Smooth muscle cell (in vitro differentiated cells): ENCODE measurements around the gene GALNT9. TPM values are rescaled to one million over a fixed set of nuclear protein-coding genes. Genes with fewer than 3 reads are reported as not detected.

Source experiments
- DNase-seq: peaks from one replicate; lab custom pipeline; 2025; ENCODE audit not compliant: unreplicated experiment; lab: John Stamatoyannopoulos, UW
- H2AFZ ChIP-seq: fragments of 200-600 bp; sonication (generic); 2 replicates; pipeline ENCODE4 v1.6.0; 2016; ENCODE audit warnings: antibody characterized with exemption, low read depth, mild to moderate bottlenecking
- H3F3A ChIP-seq: fragments of 200-600 bp; sonication (generic); 2 replicates; pipeline ENCODE4 v1.6.0; 2017; ENCODE audit warnings: antibody characterized with exemption, low read depth
- H3K27ac ChIP-seq: fragments of 200-600 bp; sonication (generic); 2 replicates; pipeline ENCODE4 v1.5.1; 2016; ENCODE audit warnings: low read depth, mild to moderate bottlenecking
- H3K27me3 ChIP-seq: fragments of 200-600 bp; sonication (generic); 2 replicates; pipeline ENCODE4 v1.6.1; 2016; ENCODE audit warnings: low read depth, mild to moderate bottlenecking
- H3K36me3 ChIP-seq: fragments of 200-600 bp; sonication (generic); 2 replicates; pipeline ENCODE4 v1.5.1; 2016; ENCODE audit warnings: low read depth
- H3K4me1 ChIP-seq: fragments of 200-600 bp; sonication (generic); 2 replicates; pipeline ENCODE4 v1.5.1; 2016; ENCODE audit warnings: low read depth
- H3K4me2 ChIP-seq: fragments of 200-600 bp; sonication (generic); 2 replicates; pipeline ENCODE4 v1.6.0; 2016; ENCODE audit warnings: mild to moderate bottlenecking
- H3K4me3 ChIP-seq: fragments of 200-600 bp; sonication (generic); 2 replicates; pipeline ENCODE4 v1.5.1; 2016; ENCODE audit warnings: mild to moderate bottlenecking
- H3K79me2 ChIP-seq: fragments of 200-600 bp; sonication (generic); 2 replicates; pipeline ENCODE4 v1.6.0; 2016; ENCODE audit warnings: low read depth, mild to moderate bottlenecking
- H3K9ac ChIP-seq: fragments of 200-600 bp; sonication (generic); 2 replicates; pipeline ENCODE4 v1.6.0; 2016; ENCODE audit warnings: low read depth
- H3K9me3 ChIP-seq: fragments of 200-600 bp; sonication (generic); replicated peaks from 2 replicates; pipeline ENCODE4 v1.5.1; 2016; ENCODE audit warnings: low read depth
- H4K20me1 ChIP-seq: fragments of 200-600 bp; sonication (generic); 2 replicates; pipeline ENCODE4 v1.6.0; 2016; ENCODE audit warnings: low read depth
- CTCF ChIP-seq: fragments of 200-600 bp; sonication (generic); IDR thresholded peaks from 2 replicates; pipeline ENCODE4 v1.5.1; 2017; ENCODE audit warnings: borderline replicate concordance, mild to moderate bottlenecking, antibody characterized with exemption; ENCODE audit not compliant: insufficient read depth, poor library complexity, severe bottlenecking
- WGBS: methylation state at CpG from one replicate; pipeline ENCODE4 v1.1.7; 2016; ENCODE audit warnings: low lambda C conversion rate; 5-methylcytosine and 5-hydroxymethylcytosine counted together
- polyA plus RNA-seq: library from polyadenylated mRNA; unstranded; fragments of >200 nt; fragmentation: Nextera tagmentation; extraction: Ambion mirVana; gene quantifications from 2 replicates; pipeline ENCODE4 v1.2.1, GENCODE V29; 2016
- total RNA-seq: library from RNA; depleted of rRNA; stranded (reverse); fragments of >200 nt; gene quantifications from 2 replicates; pipeline ENCODE4 v1.2.3, GENCODE V29; 2014

GALNT9 gene
- total and polyA plus RNA-seq, 2 experiments from 2014 or later: 1.1 TPM; not detected in 1

- no peak overlapping the region for H3K4me2 ChIP-seq
- 74% methylated on average over 11 of the region's 12 CpGs for WGBS
- H3F3A ChIP-seq: no peaks in the 10 kb centered on the region
- peaks cover 6% of the 10 kb centered on the region for H3K27me3 ChIP-seq
- H3K4me1 ChIP-seq: no peaks in the 10 kb centered on the region
- TF ChIP-seq CTCF: no peak
- DNase-seq: no peak
- no peaks in the 10 kb centered on the region for H4K20me1 ChIP-seq
- no peaks in the 10 kb centered on the region for H3K79me2 ChIP-seq
- H3K9me3 ChIP-seq: no peaks in the 10 kb centered on the region
- H2AFZ ChIP-seq: no peak overlapping the region
- no peak overlapping the region for H3K9ac ChIP-seq
- H3K36me3 ChIP-seq: no peaks in the 10 kb centered on the region
- no peak overlapping the region for H3K27ac ChIP-seq
- H3K4me3 ChIP-seq: no peak overlapping the region
Measured at GRCh38 chr12:132280406-132280805, 49.0 kb downstream of the GALNT9 start.

DNA sequence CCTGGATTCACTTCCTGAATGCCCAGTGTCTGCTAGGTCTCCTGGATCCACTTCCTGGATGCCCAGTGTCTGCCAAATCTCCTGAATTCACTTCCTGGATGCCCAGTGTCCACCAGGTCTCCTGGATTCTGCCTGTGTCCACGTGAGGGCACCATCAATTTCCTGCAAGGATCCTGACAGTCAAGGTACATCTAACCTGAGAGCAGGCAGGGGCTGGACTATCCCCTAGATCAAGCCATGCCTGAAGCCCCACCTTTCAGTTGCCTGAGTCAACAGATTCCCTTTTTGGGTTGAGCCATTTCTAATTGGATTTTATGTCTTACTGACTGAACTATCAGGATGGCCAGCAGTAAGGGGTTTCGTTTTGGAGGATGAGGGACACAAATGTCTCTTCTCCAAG lies 49.5 kb downstream of the GALNT9 start:
- 82% methylated on average over 2 of the region's 2 CpGs for WGBS
- TF ChIP-seq CTCF: no peak

DNA sequence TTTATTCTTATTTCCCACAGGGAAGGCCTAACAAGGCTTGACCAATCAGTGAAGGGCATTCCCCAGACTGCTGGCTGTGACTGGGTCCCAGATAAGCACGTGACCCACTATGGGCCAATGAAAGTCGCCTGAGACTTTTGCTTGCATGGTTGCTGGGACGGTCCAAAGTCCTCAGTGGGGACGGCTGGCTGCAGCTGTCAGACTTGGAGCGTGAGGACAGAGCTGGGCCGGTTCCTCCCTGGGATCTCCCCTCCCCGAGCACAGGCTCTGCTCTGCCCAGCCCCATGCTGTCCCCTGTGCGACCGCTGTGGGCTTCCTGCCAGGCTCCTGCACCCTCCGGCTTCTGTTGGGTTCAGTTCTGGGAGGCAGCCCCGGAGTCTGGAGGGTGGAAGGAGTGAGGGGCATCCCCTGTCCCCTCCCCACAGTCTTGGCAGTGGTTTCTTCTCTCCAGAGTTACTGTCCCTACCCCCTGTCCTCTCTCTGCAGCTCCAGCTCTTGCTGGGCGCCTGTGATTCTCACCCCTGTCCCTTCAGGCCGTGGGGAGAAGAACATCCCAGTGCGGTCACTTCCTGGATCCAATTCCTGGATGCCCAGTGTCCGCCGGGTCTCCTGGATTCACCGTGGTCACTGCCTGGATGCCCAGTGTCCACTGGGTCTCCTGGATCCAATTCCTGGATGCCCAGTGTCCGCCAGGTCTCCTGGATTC lies 50.1 kb downstream of the GALNT9 start:
- no peaks in the 10 kb centered on the region for H4K20me1 ChIP-seq
- H3K36me3 ChIP-seq: no peaks in the 10 kb centered on the region
- no peaks in the 10 kb centered on the region for H3K9me3 ChIP-seq
- no peak overlapping the region for H3K4me2 ChIP-seq
- H3K9ac ChIP-seq: no peak overlapping the region
- DNase-seq: no peak
- H3F3A ChIP-seq: no peaks in the 10 kb centered on the region
- no peak overlapping the region for H3K27ac ChIP-seq
- no peaks in the 10 kb centered on the region for H3K27me3 ChIP-seq
- WGBS: 89% methylated on average over 18 of the region's 18 CpGs
- no peak overlapping the region for H3K4me3 ChIP-seq
- no peak for TF ChIP-seq CTCF
- H2AFZ ChIP-seq: no peak overlapping the region
- no peaks in the 10 kb centered on the region for H3K4me1 ChIP-seq
- no peaks in the 10 kb centered on the region for H3K79me2 ChIP-seq

More for the DNA sequence above, 49.5 kb downstream of the GALNT9 start:
- Histone ChIP-seq H3K27me3 (peaks cover under 1% of the 10 kb centered on the region), H4K20me1 (no peaks in the 10 kb centered on the region), H2AFZ (no peak overlapping the region), H3K9ac (no peak overlapping the region), H3K4me2 (no peak overlapping the region), H3K4me3 (no peak overlapping the region), H3K36me3 (no peaks in the 10 kb centered on the region), H3K4me1 (no peaks in the 10 kb centered on the region), H3K27ac (no peak overlapping the region), H3F3A (no peaks in the 10 kb centered on the region), H3K79me2 (no peaks in the 10 kb centered on the region), H3K9me3 (no peaks in the 10 kb centered on the region)
- DNase-seq: no peak

DNA sequence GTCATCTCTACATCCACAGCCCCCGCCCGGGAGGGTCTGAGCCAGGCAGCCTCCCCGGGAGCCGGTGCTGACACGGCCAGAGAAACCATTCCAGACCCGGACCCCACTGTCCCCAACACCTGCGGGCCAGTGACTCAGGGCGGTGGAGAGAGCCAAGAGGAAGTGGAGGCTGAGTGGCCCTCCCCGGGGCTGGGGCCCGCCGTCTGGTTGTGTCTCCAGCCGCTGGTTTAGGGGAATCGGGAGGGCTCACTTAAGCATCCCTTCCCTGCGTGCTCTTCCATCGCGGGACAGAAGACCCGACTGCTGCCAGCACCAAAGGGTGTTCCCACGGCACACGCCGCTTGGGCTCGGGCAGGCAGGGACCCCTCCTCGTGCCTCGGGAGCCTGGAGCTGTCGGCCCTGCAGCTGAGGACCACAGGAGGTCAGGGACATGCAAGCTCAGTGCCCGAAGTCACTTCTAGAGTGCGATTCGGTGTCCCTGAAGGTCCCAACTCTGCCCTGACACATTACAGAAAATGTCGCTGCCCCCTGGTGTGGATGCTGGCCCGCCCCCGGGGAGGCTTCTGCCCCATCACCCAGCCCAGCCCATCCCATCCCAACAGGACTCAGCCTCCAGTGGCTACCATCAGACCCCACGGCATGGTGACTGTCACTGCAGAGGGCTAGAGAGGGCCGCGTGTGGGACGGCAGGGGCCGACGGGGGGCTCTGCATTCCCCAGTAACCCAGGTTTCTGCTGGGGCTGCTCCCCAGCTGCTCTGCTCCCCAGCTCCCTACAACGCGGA lies 50.8 kb downstream of the GALNT9 start:
- WGBS: 89% methylated on average over 38 of the region's 38 CpGs
- Histone ChIP-seq H3K9ac (no peak overlapping the region), H3K4me3 (no peak overlapping the region), H3K27me3 (no peaks in the 10 kb centered on the region), H3K9me3 (no peaks in the 10 kb centered on the region), H3K79me2 (no peaks in the 10 kb centered on the region), H4K20me1 (no peaks in the 10 kb centered on the region), H3K27ac (no peak overlapping the region), H3F3A (no peaks in the 10 kb centered on the region), H3K4me1 (no peaks in the 10 kb centered on the region), H3K4me2 (no peak overlapping the region), H3K36me3 (no peaks in the 10 kb centered on the region), H2AFZ (no peak overlapping the region)
- TF ChIP-seq CTCF: no peak
- DNase-seq: no peak
